ENCODE results near the gene NEU2.

The NEU2 gene

DNA sequence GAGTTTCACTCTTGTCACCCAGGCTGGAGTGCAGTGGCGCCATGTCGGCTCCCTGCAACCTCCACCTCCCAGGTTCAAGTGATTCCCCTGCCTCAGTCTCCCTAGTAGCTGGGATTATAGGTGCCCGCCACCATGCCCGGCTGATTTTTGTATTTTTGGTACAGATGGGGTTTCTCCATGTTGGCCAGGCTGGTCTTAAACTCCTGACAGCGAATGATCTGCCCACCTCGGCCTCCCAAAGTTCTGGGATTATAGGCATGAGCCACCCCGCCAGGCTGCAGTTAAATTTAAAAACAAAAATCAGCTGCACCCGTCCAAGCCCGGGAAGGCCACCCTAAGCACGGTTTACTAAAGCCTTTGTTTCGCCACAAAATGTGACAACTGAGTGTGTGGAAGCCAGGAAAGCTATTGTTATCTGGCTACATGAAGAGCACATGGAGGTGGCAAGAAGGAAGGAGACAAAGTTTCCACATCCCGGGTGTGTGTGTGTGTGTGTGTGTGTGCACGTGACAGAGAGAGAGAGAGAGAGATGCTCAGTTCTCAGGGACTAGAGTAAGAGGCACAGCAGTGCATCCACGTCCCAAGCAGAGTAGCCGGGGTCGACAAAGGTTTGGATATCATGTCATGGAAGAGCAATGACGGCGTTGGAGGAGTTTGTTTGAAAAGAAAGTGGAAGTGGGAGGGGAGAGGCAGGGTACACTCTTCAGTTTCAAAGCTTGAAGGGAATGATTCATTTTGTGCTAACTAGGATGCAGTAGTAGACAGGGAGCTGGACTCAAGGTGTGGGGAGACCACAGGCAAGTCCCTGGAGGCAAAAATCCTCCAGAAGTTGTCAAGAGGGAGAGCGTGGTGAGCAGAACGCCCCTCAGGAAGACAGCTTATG, 47.7 kb downstream of the NEU2 start:
- no peak for DNase-seq

DNA sequence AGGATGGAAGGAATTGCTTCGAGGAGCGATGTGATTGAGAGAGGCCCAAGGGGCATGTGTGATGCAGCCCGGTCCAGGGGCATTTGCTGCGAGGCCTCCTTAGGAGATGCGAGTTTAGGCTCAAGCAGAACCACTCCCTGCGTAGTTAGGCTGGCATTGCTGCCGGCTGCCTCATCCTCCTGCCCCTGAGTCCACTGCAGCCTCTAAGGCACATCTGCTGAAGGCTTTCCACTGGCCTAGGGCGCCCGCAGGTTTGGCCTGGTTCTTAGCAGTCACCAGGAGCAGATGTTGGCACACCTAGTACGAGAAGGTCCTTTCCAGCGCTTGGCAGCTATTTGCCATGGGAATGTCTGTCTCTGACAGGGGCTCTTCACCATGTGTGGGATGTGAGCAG, 48.4 kb downstream of the NEU2 start:
- DNase-seq: no peak

DNA sequence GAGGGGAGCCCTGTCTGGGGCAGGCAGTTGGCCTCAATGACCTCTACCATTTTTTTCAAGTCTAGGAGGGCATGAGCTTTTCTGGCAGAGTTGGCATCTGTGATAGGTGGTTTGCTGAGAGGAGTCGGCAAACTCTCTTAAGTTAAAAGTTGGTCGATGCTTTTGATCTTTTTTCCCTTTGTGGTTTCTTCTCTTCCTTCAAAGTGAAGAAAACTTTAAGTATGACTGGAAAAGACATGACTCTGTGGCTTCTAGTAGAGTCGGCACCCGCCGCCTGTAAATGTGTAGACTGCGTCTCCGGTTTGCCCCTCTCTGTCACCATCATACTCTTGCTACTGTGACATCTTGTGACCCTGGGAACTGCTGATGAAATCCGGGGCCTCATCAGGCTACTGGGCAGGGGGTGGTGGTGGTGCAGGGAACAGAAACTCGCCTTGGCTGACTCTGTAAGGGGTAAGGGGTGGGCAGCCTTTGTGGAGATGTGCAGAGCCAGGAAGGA, 48.8 kb downstream of the NEU2 start:
- peak; percentile 49 to 65 for DNase-seq

DNA sequence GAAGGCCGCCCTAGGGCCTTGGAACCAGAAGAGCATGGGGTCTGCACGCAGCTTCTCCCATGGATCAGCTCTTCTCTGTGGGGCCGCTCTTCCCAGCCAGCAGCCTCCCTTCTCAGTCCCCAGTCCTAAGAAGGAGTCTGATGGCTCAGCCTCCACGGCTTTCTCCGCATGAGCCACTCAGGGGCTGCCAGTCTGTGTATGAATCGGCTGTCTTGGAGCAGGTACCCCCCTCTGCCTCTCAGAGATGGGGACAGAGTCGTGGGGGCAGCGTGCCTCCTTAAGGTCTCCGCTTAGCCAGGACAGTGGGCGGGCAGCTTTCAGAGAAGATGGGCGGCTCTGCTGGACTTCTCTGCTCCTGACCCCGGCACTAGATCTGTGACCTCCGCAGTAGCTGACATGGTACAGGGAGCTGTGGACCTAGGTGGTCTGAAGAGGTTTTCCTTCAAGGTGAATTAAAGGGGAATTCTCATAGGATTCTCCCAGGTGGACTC, 49.3 kb downstream of the NEU2 start:
- DNase-seq: no peak

DNA sequence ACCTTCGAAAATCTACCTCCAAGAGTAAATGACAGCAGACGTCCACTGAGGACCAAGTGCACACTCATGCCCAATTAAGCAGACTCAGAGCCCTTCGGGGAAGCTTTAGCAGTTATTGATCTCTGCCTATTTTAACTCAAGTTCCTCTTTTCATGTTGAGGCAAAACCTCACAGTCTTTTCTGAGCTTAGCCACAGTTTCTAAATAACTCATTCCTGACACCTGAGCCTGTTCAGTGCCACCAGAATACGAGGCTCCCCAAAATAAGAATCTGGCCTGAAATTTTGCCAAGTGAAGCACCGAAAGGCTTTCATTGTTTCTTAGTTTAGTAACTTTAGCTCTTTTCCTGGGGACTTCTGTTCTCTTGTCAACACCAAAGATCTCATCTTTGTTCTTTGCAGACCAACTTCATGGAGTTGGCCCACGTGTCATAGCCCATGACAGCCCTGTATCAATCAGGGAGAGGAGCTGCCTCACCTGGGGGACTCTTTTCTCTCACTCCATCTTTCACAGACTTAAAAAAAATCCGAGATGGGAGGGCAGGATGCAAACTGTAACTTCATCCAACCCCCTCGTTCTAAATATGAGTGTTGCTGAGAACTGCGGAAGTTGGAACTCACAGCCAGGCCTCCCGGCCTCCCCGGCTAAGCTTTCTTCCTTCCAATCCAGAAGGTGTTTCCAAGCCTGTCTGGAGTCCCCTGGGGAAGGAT, 49.9 kb downstream of the NEU2 start:
- no peak for DNase-seq

DNA sequence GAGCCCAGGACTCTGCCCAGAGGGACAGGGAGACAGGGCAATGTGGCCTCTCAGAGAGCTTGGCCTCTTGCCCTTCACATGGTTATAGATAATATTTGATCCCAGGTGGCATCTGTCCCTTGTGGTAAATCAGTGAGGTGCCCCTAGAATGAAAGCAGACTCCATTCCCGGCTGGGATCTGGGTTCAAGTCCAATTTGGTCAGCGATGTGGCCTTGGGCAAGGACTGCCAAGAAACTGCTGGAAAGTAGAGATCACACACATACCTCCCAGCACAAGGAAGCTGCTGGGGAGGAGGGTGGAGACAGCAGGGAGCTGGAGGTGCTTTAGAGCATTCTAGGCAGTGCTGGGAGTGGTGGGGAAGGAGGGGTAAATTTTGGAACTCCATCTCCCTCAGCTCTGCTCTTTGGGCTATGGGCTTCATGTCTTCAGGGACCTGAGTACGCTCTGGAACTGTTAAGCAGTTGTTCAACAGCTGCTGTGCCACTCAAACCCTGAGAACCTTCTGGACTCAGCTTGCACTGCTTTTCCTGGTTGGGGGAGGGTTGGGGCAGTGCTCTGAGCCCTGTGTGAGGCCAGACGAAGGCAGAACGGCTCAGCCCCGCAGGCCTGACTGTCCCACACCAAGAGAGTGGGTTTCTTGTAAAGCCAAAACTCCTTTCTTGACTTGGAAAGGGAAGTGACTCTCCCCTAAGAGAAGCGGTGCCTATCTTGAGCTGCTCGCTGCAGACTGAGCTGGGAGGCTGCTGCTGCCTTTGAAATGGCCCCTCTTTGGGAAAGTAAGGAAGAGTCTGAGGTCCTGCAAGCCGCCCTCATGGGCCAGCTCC, 50.7 kb downstream of the NEU2 start:
- no peak for DNase-seq

DNA sequence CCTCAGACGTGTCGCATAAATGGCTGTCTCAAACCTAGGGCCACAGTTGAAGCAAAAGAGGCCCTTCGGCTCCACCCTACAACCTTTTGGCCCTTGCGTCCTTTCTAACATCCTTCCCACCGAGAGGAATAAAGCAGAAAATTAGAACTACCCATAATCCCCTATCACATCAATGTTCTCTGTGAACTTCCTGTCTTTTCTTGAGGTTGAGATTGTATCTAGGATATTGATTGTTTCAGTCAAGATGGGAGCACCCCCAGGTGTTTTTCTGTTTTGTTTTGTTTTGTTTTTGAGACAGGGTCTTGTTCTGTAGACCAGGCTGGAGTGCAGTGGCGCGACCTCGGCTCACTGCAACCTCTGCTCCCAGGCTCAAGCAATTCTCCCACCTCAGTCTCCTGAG, 51.3 kb downstream of the NEU2 start:
- no peak for DNase-seq

DNA sequence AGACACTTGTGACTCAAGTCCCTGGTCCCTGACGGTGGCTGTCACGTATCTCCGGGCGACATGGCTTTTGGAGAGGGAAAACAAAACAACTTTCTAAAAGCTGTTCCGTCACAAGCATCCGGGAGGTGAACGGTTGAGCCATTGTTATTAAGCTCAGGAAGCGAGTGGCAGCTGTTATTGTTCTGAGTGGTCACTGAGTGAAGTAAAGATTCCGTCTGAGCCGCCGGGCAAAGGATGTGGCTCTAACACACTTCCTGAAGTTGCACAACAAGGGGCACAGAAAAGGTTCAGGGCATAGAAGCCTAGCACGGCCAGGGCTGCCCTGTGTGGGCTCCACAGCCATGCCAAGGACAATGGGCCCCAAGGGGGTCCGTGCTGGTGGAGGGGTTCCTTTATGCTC, 52.0 kb downstream of the NEU2 start:
- DNase-seq: peak; percentile 63 to 69

All from CD4-positive, alpha-beta T cell treated with Interferon alpha-2 for 1 hour (primary cell).